HEK293 (cell line): Measurements from ENCODE around the gene C9orf78.

Experiments used
- BCL6B ChIP-seq: fragments of 450-650 bp; formaldehyde crosslinking; IDR thresholded peaks from 2 replicates; pipeline ENCODE4 v1.5.1; 2017; ENCODE audit warnings: missing biosample characterization, missing genetic modification characterization
- FEZF1 ChIP-seq: fragments of 450-650 bp; formaldehyde crosslinking; IDR thresholded peaks from 2 replicates; pipeline ENCODE4 v1.5.1; 2016; ENCODE audit warnings: missing biosample characterization, missing genetic modification characterization
- GLIS1 ChIP-seq: fragments of 450-650 bp; formaldehyde crosslinking; IDR thresholded peaks from 2 replicates; pipeline ENCODE4 v1.5.1; 2016; ENCODE audit warnings: missing biosample characterization, missing genetic modification characterization
- IKZF3 ChIP-seq: fragments of 450-650 bp; IDR thresholded peaks from 2 replicates; pipeline ENCODE4 v1.5.0; 2018; ENCODE audit warnings: missing biosample characterization, mild to moderate bottlenecking, missing genetic modification characterization, moderate library complexity
- INSM2 ChIP-seq: fragments of 450-650 bp; formaldehyde crosslinking; IDR thresholded peaks from 2 replicates; pipeline ENCODE4 v1.5.1; 2016; ENCODE audit warnings: missing biosample characterization, missing genetic modification characterization
- KLF1 ChIP-seq: fragments of 450-650 bp; formaldehyde crosslinking; IDR thresholded peaks from 2 replicates; pipeline ENCODE4 v1.5.1; 2016; ENCODE audit warnings: missing biosample characterization, missing genetic modification characterization
- SCRT1 ChIP-seq: fragments of 450-650 bp; formaldehyde crosslinking; IDR thresholded peaks from 2 replicates; pipeline ENCODE4 v1.5.1; 2016; ENCODE audit warnings: missing biosample characterization, missing genetic modification characterization, borderline replicate concordance
- ZBTB20 ChIP-seq: fragments of 450-650 bp; formaldehyde crosslinking; IDR thresholded peaks from 2 replicates; pipeline ENCODE4 v1.5.1; 2016; ENCODE audit warnings: missing biosample characterization, missing genetic modification characterization
- ZBTB6 ChIP-seq: fragments of 450-650 bp; formaldehyde crosslinking; IDR thresholded peaks from 2 replicates; pipeline ENCODE4 v1.5.1; 2017; ENCODE audit warnings: missing biosample characterization, missing genetic modification characterization
- ZFP41 ChIP-seq: fragments of 450-650 bp; formaldehyde crosslinking; IDR thresholded peaks from 2 replicates; pipeline ENCODE4 v1.5.1; 2016; ENCODE audit warnings: missing biosample characterization, missing genetic modification characterization, borderline replicate concordance
- ZIC2 ChIP-seq: fragments of 450-650 bp; formaldehyde crosslinking; IDR thresholded peaks from 2 replicates; pipeline ENCODE4 v1.5.1; 2016; ENCODE audit warnings: missing biosample characterization, missing genetic modification characterization
- ZNF148 ChIP-seq: fragments of 450-650 bp; formaldehyde crosslinking; IDR thresholded peaks from 2 replicates; pipeline ENCODE4 v1.5.0; 2017; ENCODE audit warnings: missing biosample characterization, missing genetic modification characterization, borderline replicate concordance
- ZNF157 ChIP-seq: fragments of 450-650 bp; formaldehyde crosslinking; IDR thresholded peaks from 2 replicates; pipeline ENCODE4 v1.5.1; 2016; ENCODE audit warnings: missing biosample characterization, missing genetic modification characterization
- ZNF214 ChIP-seq: fragments of 450-650 bp; formaldehyde crosslinking; IDR thresholded peaks from 2 replicates; pipeline ENCODE4 v1.5.1; 2017; ENCODE audit warnings: missing biosample characterization, mild to moderate bottlenecking, missing genetic modification characterization, borderline replicate concordance
- ZNF266 ChIP-seq: fragments of 450-650 bp; formaldehyde crosslinking; IDR thresholded peaks from 2 replicates; pipeline ENCODE4 v1.5.1; 2016; ENCODE audit warnings: missing biosample characterization, missing genetic modification characterization, low read depth
- ZNF302 ChIP-seq: fragments of 450-650 bp; formaldehyde crosslinking; IDR thresholded peaks from 2 replicates; pipeline ENCODE4 v1.5.1; 2016; ENCODE audit warnings: missing biosample characterization, missing genetic modification characterization, low read depth
- ZNF624 ChIP-seq: fragments of 450-650 bp; formaldehyde crosslinking; IDR thresholded peaks from 2 replicates; pipeline ENCODE4 v1.5.1; 2017; ENCODE audit warnings: missing biosample characterization, missing genetic modification characterization
- ZNF658 ChIP-seq: fragments of 450-650 bp; formaldehyde crosslinking; IDR thresholded peaks from 2 replicates; pipeline ENCODE4; 2016; ENCODE audit warnings: missing biosample characterization, missing genetic modification characterization
- ZNF792 ChIP-seq: fragments of 450-650 bp; formaldehyde crosslinking; IDR thresholded peaks from 2 replicates; pipeline ENCODE4 v1.5.1; 2016; ENCODE audit warnings: missing biosample characterization, missing genetic modification characterization
- ZNF837 ChIP-seq: fragments of 450-650 bp; formaldehyde crosslinking; IDR thresholded peaks from 2 replicates; pipeline ENCODE4 v1.5.1; 2016; ENCODE audit warnings: missing biosample characterization, missing genetic modification characterization
- TF ChIP-seq, protein P1 (sequence below): fragments of 450-650 bp; formaldehyde crosslinking; IDR thresholded peaks from 2 replicates; pipeline ENCODE4 v1.5.1; 2016; ENCODE audit warnings: missing biosample characterization, missing genetic modification characterization
- TF ChIP-seq, protein P2 (sequence below): fragments of 450-650 bp; formaldehyde crosslinking; IDR thresholded peaks from 2 replicates; pipeline ENCODE4 v1.5.1; 2016; ENCODE audit warnings: missing biosample characterization, missing genetic modification characterization
- TF ChIP-seq, protein P3 (sequence below): fragments of 450-650 bp; formaldehyde crosslinking; IDR thresholded peaks from 2 replicates; pipeline ENCODE4 v1.5.1; 2016; ENCODE audit warnings: missing biosample characterization, missing genetic modification characterization
- TF ChIP-seq, protein P4 (sequence below): sonication (generic); formaldehyde crosslinking; IDR thresholded peaks from 2 replicates; pipeline ENCODE4 v1.8.1; 2022; ENCODE audit warnings: mild to moderate bottlenecking, moderate library complexity, missing genetic modification reagents

C9orf78 gene

GRCh38 chr9:129802833-129803675, 32.0 kb downstream of the C9orf78 start, which contains the start of gene TOR1B (continued):
- TF ChIP-seq, protein P1, sequence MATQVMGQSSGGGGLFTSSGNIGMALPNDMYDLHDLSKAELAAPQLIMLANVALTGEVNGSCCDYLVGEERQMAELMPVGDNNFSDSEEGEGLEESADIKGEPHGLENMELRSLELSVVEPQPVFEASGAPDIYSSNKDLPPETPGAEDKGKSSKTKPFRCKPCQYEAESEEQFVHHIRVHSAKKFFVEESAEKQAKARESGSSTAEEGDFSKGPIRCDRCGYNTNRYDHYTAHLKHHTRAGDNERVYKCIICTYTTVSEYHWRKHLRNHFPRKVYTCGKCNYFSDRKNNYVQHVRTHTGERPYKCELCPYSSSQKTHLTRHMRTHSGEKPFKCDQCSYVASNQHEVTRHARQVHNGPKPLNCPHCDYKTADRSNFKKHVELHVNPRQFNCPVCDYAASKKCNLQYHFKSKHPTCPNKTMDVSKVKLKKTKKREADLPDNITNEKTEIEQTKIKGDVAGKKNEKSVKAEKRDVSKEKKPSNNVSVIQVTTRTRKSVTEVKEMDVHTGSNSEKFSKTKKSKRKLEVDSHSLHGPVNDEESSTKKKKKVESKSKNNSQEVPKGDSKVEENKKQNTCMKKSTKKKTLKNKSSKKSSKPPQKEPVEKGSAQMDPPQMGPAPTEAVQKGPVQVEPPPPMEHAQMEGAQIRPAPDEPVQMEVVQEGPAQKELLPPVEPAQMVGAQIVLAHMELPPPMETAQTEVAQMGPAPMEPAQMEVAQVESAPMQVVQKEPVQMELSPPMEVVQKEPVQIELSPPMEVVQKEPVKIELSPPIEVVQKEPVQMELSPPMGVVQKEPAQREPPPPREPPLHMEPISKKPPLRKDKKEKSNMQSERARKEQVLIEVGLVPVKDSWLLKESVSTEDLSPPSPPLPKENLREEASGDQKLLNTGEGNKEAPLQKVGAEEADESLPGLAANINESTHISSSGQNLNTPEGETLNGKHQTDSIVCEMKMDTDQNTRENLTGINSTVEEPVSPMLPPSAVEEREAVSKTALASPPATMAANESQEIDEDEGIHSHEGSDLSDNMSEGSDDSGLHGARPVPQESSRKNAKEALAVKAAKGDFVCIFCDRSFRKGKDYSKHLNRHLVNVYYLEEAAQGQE (tag by site-specific recombination) = no peak
- TF ChIP-seq ZNF302 (tag by site-specific recombination) (no peak), ZNF624 (tag by site-specific recombination) (no peak), ZNF837 (tag by site-specific recombination) (no peak), ZBTB6 (tag by site-specific recombination) (no peak), ZFP41 (tag by site-specific recombination) (no peak), KLF1 (tag by site-specific recombination) (peak; percentile 82), ZNF214 (tag by site-specific recombination) (no peak), BCL6B (no peak), SCRT1 (tag by site-specific recombination) (no peak), ZBTB20 (peak; percentile 44; the same call in 1 of the 2 replicates), INSM2 (tag by site-specific recombination) (no peak), ZNF266 (tag by site-specific recombination) (no peak), ZNF148 (tag by site-specific recombination) (no peak), IKZF3 (tag by site-specific recombination) (no peak), FEZF1 (tag by site-specific recombination) (no peak), ZNF658 (tag by site-specific recombination) (no peak), ZNF157 (no peak), ZIC2 (tag by site-specific recombination) (peak; percentile 30), ZNF792 (tag by site-specific recombination) (no peak), GLIS1 (tag by site-specific recombination) (peak; percentile 60; the same call in 1 of the 2 replicates)
- TF ChIP-seq, protein P2, sequence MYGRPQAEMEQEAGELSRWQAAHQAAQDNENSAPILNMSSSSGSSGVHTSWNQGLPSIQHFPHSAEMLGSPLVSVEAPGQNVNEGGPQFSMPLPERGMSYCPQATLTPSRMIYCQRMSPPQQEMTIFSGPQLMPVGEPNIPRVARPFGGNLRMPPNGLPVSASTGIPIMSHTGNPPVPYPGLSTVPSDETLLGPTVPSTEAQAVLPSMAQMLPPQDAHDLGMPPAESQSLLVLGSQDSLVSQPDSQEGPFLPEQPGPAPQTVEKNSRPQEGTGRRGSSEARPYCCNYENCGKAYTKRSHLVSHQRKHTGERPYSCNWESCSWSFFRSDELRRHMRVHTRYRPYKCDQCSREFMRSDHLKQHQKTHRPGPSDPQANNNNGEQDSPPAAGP = peak; percentile 45; the same call in 1 of the 2 replicates
- TF ChIP-seq, protein P3, sequence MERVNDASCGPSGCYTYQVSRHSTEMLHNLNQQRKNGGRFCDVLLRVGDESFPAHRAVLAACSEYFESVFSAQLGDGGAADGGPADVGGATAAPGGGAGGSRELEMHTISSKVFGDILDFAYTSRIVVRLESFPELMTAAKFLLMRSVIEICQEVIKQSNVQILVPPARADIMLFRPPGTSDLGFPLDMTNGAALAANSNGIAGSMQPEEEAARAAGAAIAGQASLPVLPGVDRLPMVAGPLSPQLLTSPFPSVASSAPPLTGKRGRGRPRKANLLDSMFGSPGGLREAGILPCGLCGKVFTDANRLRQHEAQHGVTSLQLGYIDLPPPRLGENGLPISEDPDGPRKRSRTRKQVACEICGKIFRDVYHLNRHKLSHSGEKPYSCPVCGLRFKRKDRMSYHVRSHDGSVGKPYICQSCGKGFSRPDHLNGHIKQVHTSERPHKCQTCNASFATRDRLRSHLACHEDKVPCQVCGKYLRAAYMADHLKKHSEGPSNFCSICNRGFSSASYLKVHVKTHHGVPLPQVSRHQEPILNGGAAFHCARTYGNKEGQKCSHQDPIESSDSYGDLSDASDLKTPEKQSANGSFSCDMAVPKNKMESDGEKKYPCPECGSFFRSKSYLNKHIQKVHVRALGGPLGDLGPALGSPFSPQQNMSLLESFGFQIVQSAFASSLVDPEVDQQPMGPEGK = no peak
- TF ChIP-seq, protein P4, sequence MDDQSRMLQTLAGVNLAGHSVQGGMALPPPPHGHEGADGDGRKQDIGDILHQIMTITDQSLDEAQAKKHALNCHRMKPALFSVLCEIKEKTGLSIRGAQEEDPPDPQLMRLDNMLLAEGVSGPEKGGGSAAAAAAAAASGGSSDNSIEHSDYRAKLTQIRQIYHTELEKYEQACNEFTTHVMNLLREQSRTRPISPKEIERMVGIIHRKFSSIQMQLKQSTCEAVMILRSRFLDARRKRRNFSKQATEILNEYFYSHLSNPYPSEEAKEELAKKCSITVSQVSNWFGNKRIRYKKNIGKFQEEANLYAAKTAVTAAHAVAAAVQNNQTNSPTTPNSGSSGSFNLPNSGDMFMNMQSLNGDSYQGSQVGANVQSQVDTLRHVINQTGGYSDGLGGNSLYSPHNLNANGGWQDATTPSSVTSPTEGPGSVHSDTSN (CRISPR knock-in tag) = no peak
